ENCODE results near the gene FARP1. TPM values are rescaled to one million over a fixed set of nuclear protein-coding genes. Genes with fewer than 3 reads are reported as not detected.

FARP1 gene
- total and polyA plus RNA-seq, 10 of the 15 experiments (the other 5 are each of a cell fraction or from before 2014, with no cell fraction given), result 0.17 to 6.9 (median 0.68) TPM

DNA sequence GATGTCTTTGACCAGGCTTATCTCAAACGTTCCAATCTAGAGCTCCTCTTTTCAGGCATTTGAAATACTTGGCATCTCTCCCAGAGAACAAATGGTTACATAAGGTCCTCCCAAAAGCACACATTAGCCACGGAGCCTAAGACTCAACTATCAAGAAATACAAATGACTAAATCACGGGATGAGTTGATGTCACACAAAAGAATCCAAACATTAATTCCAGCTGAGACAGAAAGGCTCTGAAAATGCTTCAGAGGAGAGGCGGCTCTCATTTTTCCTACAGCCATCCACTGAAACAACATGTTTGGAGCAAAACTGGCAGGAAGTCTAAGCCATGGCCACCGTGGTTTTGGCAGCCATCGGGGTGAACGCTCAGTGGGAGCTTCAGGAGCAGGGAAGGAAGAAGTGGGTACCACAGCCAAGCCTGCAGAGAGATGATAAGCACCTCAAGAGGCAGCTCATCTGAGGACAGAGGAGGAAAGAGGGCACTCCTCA, 311.5 kb downstream of the FARP1 start:
- FAIRE-seq (no peak), DNase-seq (ENCODE audit: low read depth, low spot score) (no peak), ATAC-seq (no peak)
- Histone ChIP-seq H3K27me3 (replicated peaks in 1 of 2; ENCODE audit: control insufficient read depth in 2 of 2, insufficient read depth in 2 of 2, low read length in 1 of 2) (no peaks in the 10 kb centered on the region), H3K36me3 (ENCODE audit: control insufficient read depth in 2 of 2, insufficient read depth in 2 of 2, low read length in 1 of 2) (peaks cover 24 to 36% of the 10 kb centered on the region in 2 experiments), H3K4me1 (ENCODE audit: control insufficient read depth, insufficient read depth, low read length) (no peaks in the 10 kb centered on the region), H3K4me3 (no peak overlapping the region), H2AFZ (ENCODE audit: control insufficient read depth, low read depth, low read length) (no peak overlapping the region), H3K79me2 (ENCODE audit: control insufficient read depth, insufficient read depth, low read length) (no peaks in the 10 kb centered on the region), H3K9me3 (replicated peaks; ENCODE audit: control insufficient read depth, insufficient read depth, low read length) (no peaks in the 10 kb centered on the region), H3K9ac (ENCODE audit: control insufficient read depth, insufficient read depth, low read length) (no peak overlapping the region), H3K4me2 (ENCODE audit: control insufficient read depth, insufficient read depth) (no peak overlapping the region), H4K20me1 (ENCODE audit: control insufficient read depth, insufficient read depth) (no peaks in the 10 kb centered on the region), H3K27ac (ENCODE audit: control insufficient read depth, insufficient read depth) (no peak overlapping the region)
- CTCF ChIA-PET, result interaction anchor here (1.0 to 2.3 kb wide), 5 partner anchors 9 to 199 kb away, joined by 3 to 10 read pairs (median 3); no protein-coding TSS in a partner anchor
- in situ Hi-C loops (cut with MboI) (no loop called here), intact Hi-C loops (cut with micrococcal nuclease; ENCODE audit: unreplicated experiment) (no loop called here)
- RAD21 ChIA-PET (ENCODE audit: unreplicated experiment), result interaction anchor here (0.9 to 1.0 kb wide), 2 partner anchors 9 to 199 kb away, joined by 3 to 4 read pairs; no protein-coding TSS in a partner anchor
- no TSS peak for BruUV-seq (replicated peaks)
- POLR2A ChIA-PET, result no interaction called here
- 62% methylated on average over 7 of the region's 7 CpGs for WGBS (ENCODE audit: insufficient coverage, insufficient replicate concordance, low lambda C conversion rate, missing lambda C conversion rate)
- SMC1A ChIA-PET (ENCODE audit: uncharacterized antibody, unreplicated experiment), result interaction anchor here (0.9 to 1.7 kb wide), 2 partner anchors 9 to 199 kb away, joined by 3 to 5 read pairs; no protein-coding TSS in a partner anchor
- TF ChIP-seq MEF2B (IDR thresholded peaks at IDR 0.05; ENCODE audit: partially characterized antibody, poor library complexity, severe bottlenecking) (no peak), SRF (IDR thresholded peaks at IDR 0.05; ENCODE audit: low read depth in 2 of 2, low read length in 2 of 2) (no peak), EZH2 (IDR thresholded peaks at IDR 0.05; ENCODE audit: borderline replicate concordance, control insufficient read depth, low read depth, low read length) (no peak), SUPT20H (IDR thresholded peaks at IDR 0.05; ENCODE audit: borderline replicate concordance, control insufficient read depth, low read depth, low read length) (no peak), RELA (IDR thresholded peaks at IDR 0.05; ENCODE audit: borderline replicate concordance, partially characterized antibody) (no peak), PAX5 (IDR thresholded peaks at IDR 0.05; ENCODE audit: borderline replicate concordance, low read depth, low read length) (no peak), MXI1 (IDR thresholded peaks at IDR 0.05; ENCODE audit: low read depth, low read length) (no peak), SMARCA5 (IDR thresholded peaks at IDR 0.05) (no peak), CHD2 (IDR thresholded peaks at IDR 0.05; ENCODE audit: borderline replicate concordance, low read depth, low read length) (no peak), CBFB (IDR thresholded peaks at IDR 0.05; ENCODE audit: low read depth) (no peak), NR2F1 (conservative IDR thresholded peaks at IDR 0.05) (no peak), MEF2A (IDR thresholded peaks at IDR 0.05; ENCODE audit: insufficient read depth, low read depth, low read length) (no peak)
